Effector CD4-positive, alpha-beta T cell (primary cell): Measurements from ENCODE around the gene CYP2S1.
A peak's percentile ranks its signal among the peaks of the same experiment; 100 is the strongest.
"Not testable (repeated sequence)": the region's sequence is repeated elsewhere in the genome, so short reads cannot be mapped to it uniquely, and the experiment has no call there.

Experiments used
- DNase-seq: peaks from one replicate; pipeline ENCODE4 v3.0.0-alpha.2; 2020

CYP2S1 gene

DNA sequence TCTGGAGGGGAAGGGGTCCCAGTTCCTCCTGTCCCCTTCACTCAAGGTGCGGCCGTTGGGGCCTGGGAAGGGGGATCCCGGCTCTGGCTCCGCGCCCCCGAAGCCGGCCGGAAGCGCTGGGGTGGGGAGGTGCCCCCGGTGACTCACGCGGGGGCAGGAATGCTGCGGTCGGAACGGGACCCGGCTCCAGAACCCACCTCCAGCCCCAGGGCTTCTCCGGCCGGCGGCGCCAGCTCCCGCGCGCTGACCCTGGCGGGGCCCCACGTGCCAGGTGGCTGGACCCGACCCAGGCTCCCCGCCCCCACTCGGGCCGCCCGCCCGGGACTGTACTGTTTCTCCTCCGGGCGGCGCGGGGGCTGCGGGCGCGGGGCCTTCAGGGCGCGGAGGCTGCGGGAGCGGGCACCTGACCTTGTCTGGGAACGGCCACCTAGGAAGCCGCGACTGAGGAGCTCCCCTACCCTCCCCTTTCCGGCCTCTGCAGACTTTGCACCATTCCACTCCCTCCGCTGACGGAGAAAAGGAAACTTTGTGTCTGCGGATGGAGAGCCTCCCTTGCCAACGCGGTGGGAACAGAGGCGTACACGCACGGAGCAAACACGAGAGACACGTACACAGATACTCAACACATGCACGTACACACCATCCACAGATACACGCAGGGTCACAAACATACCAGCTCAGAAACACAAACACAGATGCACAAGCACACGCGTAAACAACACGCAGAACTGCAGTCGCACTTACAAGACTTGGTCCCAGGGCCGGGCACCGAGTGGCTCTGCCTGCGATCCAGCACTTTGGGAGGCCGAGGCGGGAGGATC is 33.2 kb downstream of the CYP2S1 start:
- peak; percentile 19 for DNase-seq

DNA sequence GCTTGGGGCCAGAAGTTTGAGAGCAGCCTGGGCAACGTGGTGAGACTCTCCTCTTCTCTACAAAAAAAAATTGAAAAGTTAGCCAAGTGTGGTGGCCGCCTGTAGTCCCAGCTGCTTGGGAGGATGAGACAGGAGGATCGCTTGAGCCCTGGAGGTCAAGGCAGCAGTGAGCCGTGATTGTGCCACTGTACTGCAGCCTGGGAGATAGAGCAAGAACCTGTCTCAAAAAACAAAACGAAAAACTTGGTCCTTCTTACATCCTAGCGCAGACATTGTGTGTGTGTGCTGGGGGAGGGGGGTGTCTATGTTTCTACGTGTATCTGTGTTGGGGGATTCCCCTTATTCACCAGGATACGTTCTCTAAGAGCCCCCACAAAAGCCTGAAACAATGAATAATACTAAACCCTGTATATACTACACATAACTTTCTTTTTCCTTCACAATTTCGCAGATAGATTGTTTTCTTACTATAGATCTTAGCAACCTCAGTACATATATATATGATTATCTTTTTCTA is 33.9 kb downstream of the CYP2S1 start:
- DNase-seq: no peak

DNA sequence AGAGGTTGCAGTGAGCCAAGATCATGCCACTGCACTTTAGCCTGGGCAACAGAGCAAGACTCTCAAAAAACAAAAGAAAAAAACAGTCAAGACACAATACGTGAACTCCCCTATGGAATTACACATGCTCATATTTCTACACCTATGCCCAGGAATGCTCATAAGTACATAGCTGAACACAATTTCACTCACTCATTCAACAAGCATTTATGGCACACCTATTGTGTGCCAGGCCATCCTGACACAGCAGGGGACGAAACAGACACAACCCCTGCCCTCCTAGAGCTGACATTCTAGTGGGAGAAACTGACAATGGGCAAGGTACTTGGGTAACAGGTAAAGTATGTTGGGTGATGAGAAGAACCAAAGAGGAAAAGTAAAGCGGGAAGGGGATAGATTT is 35.5 kb downstream of the CYP2S1 start:
- no peak for DNase-seq

DNA sequence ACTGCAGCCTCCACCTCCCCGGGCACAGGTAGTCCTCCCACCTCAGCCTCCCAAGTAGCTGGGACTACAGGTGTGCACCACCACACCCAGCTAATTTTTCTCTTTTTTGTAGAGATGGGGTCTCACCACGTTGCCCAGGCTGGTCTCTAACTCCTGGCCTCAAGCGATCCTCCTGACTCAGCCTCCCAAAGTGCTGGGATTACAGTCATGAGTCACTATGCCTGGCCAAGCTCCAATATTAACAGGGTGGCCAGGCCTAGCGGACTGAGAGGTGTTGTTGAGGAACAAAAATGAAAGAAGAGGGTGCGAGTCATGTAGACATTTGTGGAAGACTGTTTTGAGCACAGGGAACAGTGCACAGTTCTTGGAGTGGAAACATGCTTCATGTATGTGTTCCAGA is 36.3 kb downstream of the CYP2S1 start:
- DNase-seq: not testable (repeated sequence)

DNA sequence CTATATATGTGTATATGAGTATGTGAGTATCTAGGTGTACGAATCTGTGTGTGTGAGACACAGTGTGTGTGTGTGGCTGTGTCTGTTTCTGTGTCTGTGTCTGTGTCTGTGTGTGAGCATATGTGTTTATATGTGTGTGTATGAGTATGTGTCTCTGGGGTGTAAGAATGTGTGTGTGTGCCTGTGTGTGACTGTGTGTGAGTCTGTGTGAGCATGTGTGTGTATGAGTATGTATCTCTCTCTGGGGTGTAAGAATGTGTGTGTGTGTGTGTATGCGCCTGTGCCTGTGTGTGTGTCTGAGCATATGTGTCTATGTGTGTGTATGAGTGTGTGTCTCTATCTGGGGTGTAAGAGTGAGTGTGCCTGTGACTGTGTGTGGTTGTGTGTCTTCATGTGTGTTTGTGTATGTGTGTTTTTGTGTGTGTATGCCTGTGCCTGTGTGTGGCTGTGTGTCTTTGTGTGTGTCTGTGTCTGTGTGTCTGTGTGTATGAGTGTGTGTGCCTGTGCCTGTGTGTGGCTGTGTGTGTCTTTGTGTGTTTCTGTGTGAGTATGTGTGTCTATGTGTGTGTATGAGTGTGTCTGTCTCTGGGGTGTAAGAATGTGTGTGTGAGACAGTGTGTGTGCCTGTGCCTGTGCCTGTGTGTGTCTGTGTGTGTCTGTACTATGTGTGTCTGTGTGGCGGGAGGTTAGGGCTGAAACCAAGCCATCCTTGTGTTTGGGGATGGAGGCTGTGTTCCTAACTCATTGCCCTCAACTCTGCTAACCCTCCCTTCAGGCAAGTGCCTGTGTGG is 37.2 kb downstream of the CYP2S1 start:
- no peak for DNase-seq

DNA sequence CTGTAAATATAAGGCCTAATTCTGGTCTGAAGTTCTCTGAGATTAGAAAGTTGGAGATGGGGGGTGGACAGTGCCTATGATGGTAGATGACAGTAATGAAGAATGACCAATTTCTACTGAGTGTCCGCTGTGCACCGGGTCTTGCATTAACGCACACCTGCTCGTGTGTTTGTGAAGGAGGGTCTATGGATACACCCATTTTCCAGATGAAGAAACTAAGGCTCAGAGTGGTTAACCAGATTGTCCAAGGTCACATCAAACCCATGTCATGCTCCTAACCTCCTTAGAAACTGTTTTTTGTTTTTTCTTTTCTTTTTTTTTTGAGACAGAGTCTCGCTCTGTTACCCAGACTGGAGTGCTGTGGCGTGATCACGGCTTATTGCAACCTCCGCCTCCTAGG is 39.7 kb downstream of the CYP2S1 start:
- no peak for DNase-seq

DNA sequence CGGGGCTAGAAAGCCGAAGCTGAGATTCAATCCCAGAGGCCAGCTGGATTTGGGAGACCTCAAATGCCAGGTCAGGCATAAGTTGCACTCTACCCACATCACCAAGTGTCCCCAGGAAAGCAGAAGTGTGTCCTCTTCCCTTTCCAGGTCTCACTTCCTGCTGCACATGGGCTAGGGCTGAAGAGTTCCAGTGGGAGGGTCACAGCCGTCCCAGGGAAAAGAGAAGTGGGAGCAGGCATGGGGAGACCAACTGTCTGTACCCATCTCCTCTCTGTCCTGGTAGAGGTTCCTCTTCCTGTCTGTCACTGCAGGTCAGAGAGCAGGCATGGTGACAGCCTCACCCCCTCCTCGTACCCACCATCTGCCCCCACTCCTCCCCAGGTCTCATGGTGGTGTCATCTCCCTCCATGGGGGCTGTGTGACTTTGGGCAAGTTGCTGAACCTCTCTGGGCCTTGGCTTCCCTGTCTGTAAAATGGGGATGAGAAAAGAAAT is 40.8 kb downstream of the CYP2S1 start:
- DNase-seq: no peak

DNA sequence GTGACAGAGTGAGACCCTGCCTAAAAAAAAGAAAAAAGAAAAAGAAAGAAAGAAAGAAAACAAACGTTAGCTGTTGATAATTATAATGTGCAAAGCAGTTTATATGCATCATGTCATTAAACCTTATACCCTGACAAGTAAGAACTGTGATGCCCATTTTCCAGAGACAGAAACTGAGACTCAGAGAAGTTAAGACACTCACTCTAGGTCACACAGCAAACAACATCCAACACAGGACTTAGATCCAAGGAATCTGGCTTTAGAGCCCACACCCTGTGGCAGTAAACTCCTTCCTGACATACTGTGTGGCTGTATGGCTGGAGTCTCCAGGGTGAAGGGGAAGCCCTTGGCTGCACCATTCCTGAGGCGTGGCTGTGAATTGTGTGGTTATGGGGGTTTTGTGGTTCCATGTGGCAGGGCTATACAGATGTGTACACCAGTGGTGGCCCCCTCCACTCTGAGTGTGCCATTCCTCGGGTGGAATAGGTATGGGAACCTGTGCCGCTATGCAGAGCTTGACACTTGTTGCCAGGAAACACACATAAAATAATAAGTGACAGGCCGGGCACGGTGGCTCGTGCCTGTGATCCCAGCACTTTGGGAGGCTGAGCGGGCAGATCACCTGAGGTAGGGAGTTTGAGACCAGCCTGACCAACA is 41.6 kb downstream of the CYP2S1 start:
- DNase-seq: no peak

DNA sequence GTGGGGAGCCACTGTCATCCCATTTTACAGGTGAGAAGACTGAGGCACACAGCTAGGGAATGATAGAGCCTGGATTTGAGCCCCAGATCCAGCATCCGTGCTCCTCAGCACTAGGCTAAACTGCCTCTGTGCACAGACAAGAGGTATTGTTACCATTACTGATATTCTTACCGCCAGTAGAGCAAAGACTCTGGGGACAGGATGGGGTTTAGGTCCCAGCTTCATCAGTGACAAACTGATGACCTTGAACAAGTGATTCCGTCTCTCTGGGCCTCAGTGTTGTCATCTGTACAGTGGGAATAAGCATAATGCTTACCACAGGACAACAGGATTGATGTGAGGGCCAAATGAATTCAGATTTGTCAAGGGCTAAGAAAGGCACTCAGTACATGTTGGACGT is 42.5 kb downstream of the CYP2S1 start:
- no peak for DNase-seq

DNA sequence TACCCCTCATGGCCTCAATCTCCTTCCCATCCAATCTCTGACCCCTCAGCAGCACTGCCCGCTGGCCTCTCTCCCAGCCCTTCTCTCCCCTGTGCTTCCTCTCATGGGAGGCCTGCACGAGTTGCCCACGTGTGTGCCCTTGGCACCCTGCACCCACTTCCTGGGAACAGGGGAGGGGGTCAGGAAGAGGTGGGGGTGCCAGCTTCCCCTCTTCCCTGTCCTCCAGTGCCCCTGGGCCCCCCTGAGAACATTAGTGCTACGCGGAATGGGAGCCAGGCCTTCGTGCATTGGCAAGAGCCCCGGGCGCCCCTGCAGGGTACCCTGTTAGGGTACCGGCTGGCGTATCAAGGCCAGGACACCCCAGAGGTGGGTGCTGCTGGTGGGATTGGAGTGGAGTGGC is 45.2 kb downstream of the CYP2S1 start:
- DNase-seq: no peak

DNA sequence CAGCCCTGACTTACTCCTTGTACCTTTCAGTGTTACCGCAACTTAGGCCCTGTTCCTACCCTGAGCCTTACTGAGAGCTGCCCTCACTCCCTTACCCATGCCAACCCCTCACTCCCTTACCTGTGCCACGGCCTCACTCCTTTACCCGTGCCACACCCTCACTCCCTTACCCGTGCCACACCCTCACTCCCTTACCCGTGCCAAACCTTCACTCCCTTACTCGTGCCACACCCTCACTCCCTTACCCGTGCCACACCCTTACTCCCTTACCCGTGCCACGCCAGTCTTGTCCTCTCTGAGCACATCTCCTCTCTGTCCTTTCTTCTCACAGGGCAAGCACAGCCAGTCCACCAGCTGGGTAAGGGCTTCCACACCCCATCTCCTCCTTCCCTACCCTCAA is 46.3 kb downstream of the CYP2S1 start:
- DNase-seq: no peak

DNA sequence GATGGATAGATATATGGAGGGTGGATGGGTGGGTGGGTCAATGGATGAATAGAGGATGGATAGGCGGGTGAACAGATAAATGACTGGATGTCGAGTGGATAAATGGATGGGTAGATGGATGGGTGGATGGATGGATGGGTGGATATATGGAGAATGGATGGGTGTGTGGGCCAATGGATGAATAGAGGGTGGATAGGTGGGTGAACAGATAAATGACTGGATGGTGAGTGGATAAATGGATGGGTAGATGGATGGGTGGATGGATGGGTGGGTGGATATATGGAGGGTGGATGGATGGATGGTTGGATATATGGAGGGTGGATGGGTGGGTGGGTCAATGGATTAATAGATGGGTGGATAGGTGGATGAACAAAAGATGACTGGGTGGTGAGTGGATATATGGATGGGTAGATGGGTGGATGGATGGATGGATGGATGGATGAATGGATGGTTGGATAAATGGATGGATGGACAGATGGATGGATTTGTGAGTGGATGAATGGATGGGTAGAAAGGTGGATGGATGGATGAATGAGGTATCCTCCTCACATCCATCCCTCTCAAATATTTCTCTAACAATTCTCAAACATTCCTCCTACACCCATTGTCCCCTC is 47.0 kb downstream of the CYP2S1 start:
- no peak for DNase-seq

DNA sequence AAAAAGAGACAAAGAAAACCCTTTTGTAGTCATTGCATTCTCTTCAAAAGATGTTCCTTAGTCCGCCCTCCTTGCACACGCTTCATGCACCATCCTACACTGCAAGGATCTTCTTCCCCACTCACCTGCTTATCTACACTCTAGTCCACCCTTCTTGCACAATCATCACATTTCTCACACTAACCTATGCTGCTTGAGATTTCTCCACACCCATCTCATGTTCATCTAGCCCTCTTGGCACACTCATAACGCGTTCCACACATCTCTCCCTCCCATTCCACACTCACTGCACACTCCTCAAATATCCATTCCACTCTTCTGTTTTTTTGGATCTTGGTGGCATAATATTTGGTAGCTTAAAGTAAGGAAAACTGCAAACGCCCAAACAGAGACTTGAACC is 48.8 kb downstream of the CYP2S1 start:
- DNase-seq: no peak

DNA sequence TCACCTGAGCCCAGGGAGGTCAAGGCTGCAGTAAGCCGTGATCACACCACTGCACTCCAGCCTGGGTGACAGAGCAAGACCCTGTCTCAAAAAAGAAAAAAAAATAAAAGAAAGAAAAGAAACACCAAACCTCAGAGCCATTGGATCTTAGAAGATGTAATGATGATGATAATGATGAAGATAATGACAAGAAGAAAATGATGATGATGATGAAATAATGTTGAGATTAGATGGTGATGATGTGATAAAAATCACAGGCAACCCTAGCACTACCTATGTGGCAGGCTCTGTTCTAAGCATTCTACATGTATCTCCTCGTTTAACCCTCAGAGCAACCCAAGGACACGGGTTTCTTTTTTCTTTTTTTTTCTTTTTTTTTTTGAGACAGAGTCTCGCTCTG is 51.1 kb downstream of the CYP2S1 start:
- DNase-seq: no peak

DNA sequence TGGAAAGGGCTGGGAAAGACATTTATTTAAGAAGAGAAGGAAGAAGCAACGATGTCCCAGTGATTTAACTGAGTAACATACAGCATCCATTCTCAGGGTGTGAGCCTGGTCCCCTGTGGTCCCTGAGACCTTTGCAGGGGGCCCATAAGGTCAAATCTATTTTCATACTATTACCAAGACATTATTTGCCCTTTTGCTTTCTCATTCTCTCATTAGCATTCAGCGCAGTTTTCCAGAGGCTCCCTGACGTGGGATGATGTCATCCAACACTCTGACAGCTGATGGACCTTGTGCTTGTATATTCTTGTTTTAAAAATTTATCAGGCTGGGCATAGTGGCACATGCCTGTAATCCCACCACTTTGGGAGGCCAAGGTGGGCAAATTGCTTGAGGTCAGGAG is 52.8 kb downstream of the CYP2S1 start:
- no peak for DNase-seq

DNA sequence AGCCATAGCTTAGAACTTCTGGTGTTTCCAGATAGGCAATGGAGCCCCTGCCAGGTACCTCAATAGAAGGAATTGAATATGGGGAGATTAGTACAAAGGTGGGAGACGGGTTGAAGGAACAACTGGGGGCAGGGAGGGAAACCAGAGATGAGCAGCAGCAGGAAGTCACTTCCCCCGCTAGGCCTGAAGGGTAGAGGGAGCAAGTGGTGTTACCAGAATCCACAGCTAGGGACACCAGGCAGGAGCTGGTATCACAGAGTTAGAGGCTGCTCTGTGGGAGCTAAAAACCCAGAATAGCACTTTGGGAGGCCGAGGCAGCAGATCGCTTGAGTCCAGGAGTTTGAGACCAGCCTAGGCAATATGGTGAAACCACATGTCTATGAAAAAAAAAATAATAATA is 55.9 kb downstream of the CYP2S1 start:
- DNase-seq: no peak

DNA sequence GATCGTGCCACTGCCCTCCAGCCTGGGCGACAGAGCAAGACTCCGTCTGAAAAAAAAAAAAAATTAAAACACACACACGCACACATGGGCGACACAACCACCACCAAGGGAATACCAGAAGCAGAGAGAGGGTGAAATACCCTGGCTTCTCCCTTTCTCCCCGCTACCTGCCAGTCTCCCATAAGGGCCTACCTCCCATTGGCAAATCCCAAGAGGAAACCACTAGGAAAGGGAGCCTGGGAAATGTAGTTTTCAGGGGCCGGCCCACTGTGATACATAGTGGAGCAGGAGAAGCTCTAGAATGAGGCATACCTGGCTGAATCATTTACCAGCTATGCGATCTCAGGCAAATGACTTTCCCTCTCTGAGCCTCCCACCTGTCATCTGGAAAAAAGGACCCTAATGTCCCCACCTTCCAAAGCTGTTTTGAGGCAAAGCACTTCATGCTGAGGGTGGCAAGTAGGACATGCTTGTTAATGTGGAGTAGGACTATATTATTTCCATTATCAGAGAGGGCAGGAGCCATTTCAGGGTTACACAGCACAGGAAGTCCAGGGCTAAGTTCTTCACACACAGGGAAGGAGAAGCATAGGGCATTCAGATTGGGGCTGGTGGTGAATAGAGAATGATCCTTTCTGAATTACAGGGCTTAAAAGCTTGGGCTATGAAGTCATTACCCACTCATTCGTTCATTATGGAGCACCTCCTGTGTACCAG is 56.8 kb downstream of the CYP2S1 start:
- no peak for DNase-seq

DNA sequence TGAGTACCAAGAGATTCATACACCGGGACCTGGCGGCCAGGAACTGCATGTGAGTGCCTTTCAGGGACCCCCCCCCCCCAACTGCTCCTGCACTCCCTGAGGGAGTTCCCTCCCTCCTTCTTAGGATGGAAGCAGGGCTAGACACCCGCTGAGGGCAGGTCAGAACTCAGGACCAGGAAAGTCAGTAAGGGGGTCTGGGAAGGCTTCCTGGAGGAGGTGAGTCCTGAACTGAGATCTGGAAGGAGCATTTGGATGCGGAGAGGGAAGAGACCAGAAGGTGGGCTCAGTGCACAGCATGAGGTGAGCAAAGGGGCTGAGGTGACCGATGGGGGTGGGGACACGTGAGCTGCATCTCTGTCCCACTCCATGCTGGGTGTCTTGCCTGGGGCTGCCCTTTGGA is 60.6 kb downstream of the CYP2S1 start:
- DNase-seq: no peak

DNA sequence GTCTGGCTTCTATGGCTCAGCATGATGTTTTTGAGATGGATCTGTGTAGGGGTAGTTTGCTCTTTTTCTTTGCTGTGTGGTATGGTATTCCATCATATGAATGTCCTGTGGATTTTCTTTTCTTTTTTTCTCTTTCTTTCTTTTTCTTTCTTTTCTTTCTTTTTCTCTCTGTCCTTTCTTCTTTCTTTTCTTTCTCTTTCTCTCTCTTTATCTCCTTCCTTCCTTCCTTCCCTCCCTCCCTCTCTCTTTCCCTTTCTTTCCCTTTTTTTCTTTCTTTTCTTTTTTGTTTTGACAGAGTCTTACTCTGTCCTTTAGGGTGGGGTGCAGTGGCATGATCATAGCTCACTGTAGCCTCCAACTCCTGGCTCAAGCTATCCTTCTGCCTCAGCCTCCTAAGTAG is 62.2 kb downstream of the CYP2S1 start:
- no peak for DNase-seq
